Measurements from ENCODE around the gene LEFTY1. TPM values are rescaled to one million over a fixed set of nuclear protein-coding genes. Genes with fewer than 3 reads are reported as not detected.

Gene LEFTY1
- total and polyA plus RNA-seq, 9 donors: 0.39 to 0.91 (median 0.61) TPM

GRCh38 chr1:225899044-225899925 lies 10.3 kb upstream of the LEFTY1 start:
- H3K4me3 ChIP-seq (ENCODE audit: low read length): no peak overlapping the region
- no peaks in the 10 kb centered on the region for H3K27me3 ChIP-seq (ENCODE audit: control insufficient read depth, insufficient read depth, low read length)
- no peaks in the 10 kb centered on the region for H3K9me3 ChIP-seq (replicated peaks; ENCODE audit: control insufficient read depth, low read depth, low read length)
- DNase-seq: no peak
- 17% methylated on average over 2 of the region's 4 CpGs for WGBS (ENCODE audit: insufficient coverage)
- peaks cover 6% of the 10 kb centered on the region for H3K4me1 ChIP-seq (ENCODE audit: control insufficient read depth, insufficient read depth, low read length)
- H3K27ac ChIP-seq (ENCODE audit: low read length): no peak overlapping the region
- H3K36me3 ChIP-seq (ENCODE audit: control insufficient read depth, insufficient read depth, low read length): no peaks in the 10 kb centered on the region

GRCh38 chr1:225897595-225898514 lies 8.9 kb upstream of the LEFTY1 start:
- H3K4me1 ChIP-seq (ENCODE audit: control insufficient read depth, insufficient read depth, low read length): peaks cover 6% of the 10 kb centered on the region
- WGBS (ENCODE audit: insufficient coverage): 84% methylated on average over 10 of the region's 19 CpGs
- H3K36me3 ChIP-seq (ENCODE audit: control insufficient read depth, insufficient read depth, low read length): no peaks in the 10 kb centered on the region
- H3K9me3 ChIP-seq (replicated peaks; ENCODE audit: control insufficient read depth, low read depth, low read length): no peaks in the 10 kb centered on the region
- no peak overlapping the region for H3K4me3 ChIP-seq (ENCODE audit: low read length)
- DNase-seq: no peak
- no peaks in the 10 kb centered on the region for H3K27me3 ChIP-seq (ENCODE audit: control insufficient read depth, insufficient read depth, low read length)
- no peak overlapping the region for H3K27ac ChIP-seq (ENCODE audit: low read length)

- H3K27ac ChIP-seq (ENCODE audit: low read length): no peak overlapping the region
- 65% methylated on average over 7 of the region's 7 CpGs for WGBS (ENCODE audit: insufficient coverage)
These were observed 8.1 kb upstream of the LEFTY1 start for GRCh38 chr1:225896937-225897549.

GRCh38 chr1:225896494-225896893 lies 7.5 kb upstream of the LEFTY1 start:
- WGBS (ENCODE audit: insufficient coverage): no CpG with 5 or more reads among the region's 5 CpGs
- no peak for DNase-seq
- no peak overlapping the region for H3K27ac ChIP-seq (ENCODE audit: low read length)

More at GRCh38 chr1:225896937-225897549, 8.1 kb upstream of the LEFTY1 start:
- no peaks in the 10 kb centered on the region for H3K27me3 ChIP-seq (ENCODE audit: control insufficient read depth, insufficient read depth, low read length)
- H3K4me1 ChIP-seq (ENCODE audit: control insufficient read depth, insufficient read depth, low read length): peaks cover 6% of the 10 kb centered on the region
- no peaks in the 10 kb centered on the region for H3K36me3 ChIP-seq (ENCODE audit: control insufficient read depth, insufficient read depth, low read length)
- H3K4me3 ChIP-seq (ENCODE audit: low read length): no peak overlapping the region
- H3K9me3 ChIP-seq (replicated peaks; ENCODE audit: control insufficient read depth, low read depth, low read length): no peaks in the 10 kb centered on the region
- no peak for DNase-seq

GRCh38 chr1:225892307-225892706 lies 3.4 kb upstream of the LEFTY1 start:
- H3K27me3 ChIP-seq (ENCODE audit: control insufficient read depth, insufficient read depth, low read length): no peaks in the 10 kb centered on the region
- WGBS (ENCODE audit: insufficient coverage): 100% methylated on average over 5 of the region's 6 CpGs
- H3K36me3 ChIP-seq (ENCODE audit: control insufficient read depth, insufficient read depth, low read length): no peaks in the 10 kb centered on the region
- H3K9me3 ChIP-seq (replicated peaks; ENCODE audit: control insufficient read depth, low read depth, low read length): no peaks in the 10 kb centered on the region
- H3K27ac ChIP-seq (ENCODE audit: low read length): no peak overlapping the region
- peaks cover 21% of the 10 kb centered on the region for H3K4me1 ChIP-seq (ENCODE audit: control insufficient read depth, insufficient read depth, low read length)
- DNase-seq: no peak
- H3K4me3 ChIP-seq (ENCODE audit: low read length): no peak overlapping the region

More at GRCh38 chr1:225896494-225896893, 7.5 kb upstream of the LEFTY1 start:
- Histone ChIP-seq H3K4me3 (ENCODE audit: low read length) (no peak overlapping the region), H3K36me3 (ENCODE audit: control insufficient read depth, insufficient read depth, low read length) (no peaks in the 10 kb centered on the region), H3K4me1 (ENCODE audit: control insufficient read depth, insufficient read depth, low read length) (peaks cover 6% of the 10 kb centered on the region), H3K27me3 (ENCODE audit: control insufficient read depth, insufficient read depth, low read length) (no peaks in the 10 kb centered on the region), H3K9me3 (replicated peaks; ENCODE audit: control insufficient read depth, low read depth, low read length) (no peaks in the 10 kb centered on the region)

GRCh38 chr1:225891229-225891972 lies 2.5 kb upstream of the LEFTY1 start:
- Histone ChIP-seq H3K4me1 (ENCODE audit: control insufficient read depth, insufficient read depth, low read length) (peaks cover 21% of the 10 kb centered on the region), H3K27ac (ENCODE audit: low read length) (no peak overlapping the region)

GRCh38 chr1:225890346-225891228 lies 1.6 kb upstream of the LEFTY1 start:
- no peak for DNase-seq
- Histone ChIP-seq H3K36me3 (ENCODE audit: control insufficient read depth, insufficient read depth, low read length) (no peaks in the 10 kb centered on the region), H3K4me3 (ENCODE audit: low read length) (no peak overlapping the region), H3K27ac (ENCODE audit: low read length) (no peak overlapping the region), H3K27me3 (ENCODE audit: control insufficient read depth, insufficient read depth, low read length) (no peaks in the 10 kb centered on the region), H3K4me1 (ENCODE audit: control insufficient read depth, insufficient read depth, low read length) (peaks cover 21% of the 10 kb centered on the region), H3K9me3 (replicated peaks; ENCODE audit: control insufficient read depth, low read depth, low read length) (no peaks in the 10 kb centered on the region)
- 50% methylated on average over 4 of the region's 6 CpGs for WGBS (ENCODE audit: insufficient coverage)

More at GRCh38 chr1:225891229-225891972, 2.5 kb upstream of the LEFTY1 start:
- H3K36me3 ChIP-seq (ENCODE audit: control insufficient read depth, insufficient read depth, low read length): no peaks in the 10 kb centered on the region
- no peak for DNase-seq
- WGBS (ENCODE audit: insufficient coverage): 84% methylated on average over 13 of the region's 14 CpGs
- H3K9me3 ChIP-seq (replicated peaks; ENCODE audit: control insufficient read depth, low read depth, low read length): no peaks in the 10 kb centered on the region
- no peak overlapping the region for H3K4me3 ChIP-seq (ENCODE audit: low read length)
- no peaks in the 10 kb centered on the region for H3K27me3 ChIP-seq (ENCODE audit: control insufficient read depth, insufficient read depth, low read length)

- Histone ChIP-seq H3K27me3 (ENCODE audit: control insufficient read depth, insufficient read depth, low read length) (no peaks in the 10 kb centered on the region), H3K9me3 (replicated peaks; ENCODE audit: control insufficient read depth, low read depth, low read length) (no peaks in the 10 kb centered on the region), H3K4me3 (ENCODE audit: low read length) (no peak overlapping the region), H3K4me1 (ENCODE audit: control insufficient read depth, insufficient read depth, low read length) (peaks cover 21% of the 10 kb centered on the region), H3K27ac (ENCODE audit: low read length) (no peak overlapping the region), H3K36me3 (ENCODE audit: control insufficient read depth, insufficient read depth, low read length) (no peaks in the 10 kb centered on the region)
- no peak for DNase-seq
- WGBS (ENCODE audit: insufficient coverage): 69% methylated on average over 5 of the region's 5 CpGs
These were observed 797 bp upstream of the LEFTY1 start for GRCh38 chr1:225889743-225890142.

Measured in muscle of leg (tissue), 11 donors.